ENCODE measurements around the gene L3HYPDH.
A peak's percentile ranks its signal among the peaks of the same experiment; 100 is the strongest.

L3HYPDH gene

DNA sequence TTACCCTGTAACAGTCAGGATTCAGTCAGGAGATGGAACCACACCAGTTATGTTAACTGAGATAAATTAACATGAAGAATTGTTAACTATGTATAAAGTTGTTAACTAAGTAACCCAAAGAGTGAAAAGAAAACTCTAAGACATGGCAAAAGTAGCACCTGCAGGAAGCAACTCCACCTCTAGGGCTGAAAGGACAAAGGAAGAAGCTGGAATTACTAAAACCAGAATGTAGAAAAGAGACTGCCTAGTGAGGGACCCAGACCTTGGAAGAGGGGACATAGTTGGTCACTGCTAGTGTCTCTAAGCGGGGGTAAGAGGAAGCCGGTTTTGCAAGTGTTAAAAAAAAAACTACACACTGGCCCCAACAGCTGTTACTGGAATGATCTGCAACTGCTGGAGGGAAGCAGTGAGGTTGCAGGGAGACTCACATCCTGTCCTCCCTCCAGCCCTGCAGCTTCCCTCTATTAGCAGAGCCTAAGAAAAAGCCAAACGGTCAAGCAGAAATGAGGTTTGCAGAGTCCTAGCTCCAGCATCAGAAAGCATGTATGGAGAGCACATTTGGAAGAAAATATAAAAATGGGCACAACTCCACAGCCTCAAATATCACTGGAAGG is 58.8 kb downstream of the L3HYPDH start:
- Histone ChIP-seq H3K27ac (ENCODE audit: poor library complexity, severe bottlenecking) (no peak overlapping the region), H3K36me3 (ENCODE audit: low read depth) (no peaks in the 10 kb centered on the region), H3K27me3 (ENCODE audit: insufficient read depth, poor library complexity, severe bottlenecking) (no peaks in the 10 kb centered on the region), H3K4me1 (ENCODE audit: insufficient read depth, poor library complexity, severe bottlenecking) (peaks cover 6% of the 10 kb centered on the region), H3K4me3 (ENCODE audit: severe bottlenecking) (no peak overlapping the region), H3K9me3 (ENCODE audit: severe bottlenecking) (no peaks in the 10 kb centered on the region)
- TF ChIP-seq, protein P1, sequence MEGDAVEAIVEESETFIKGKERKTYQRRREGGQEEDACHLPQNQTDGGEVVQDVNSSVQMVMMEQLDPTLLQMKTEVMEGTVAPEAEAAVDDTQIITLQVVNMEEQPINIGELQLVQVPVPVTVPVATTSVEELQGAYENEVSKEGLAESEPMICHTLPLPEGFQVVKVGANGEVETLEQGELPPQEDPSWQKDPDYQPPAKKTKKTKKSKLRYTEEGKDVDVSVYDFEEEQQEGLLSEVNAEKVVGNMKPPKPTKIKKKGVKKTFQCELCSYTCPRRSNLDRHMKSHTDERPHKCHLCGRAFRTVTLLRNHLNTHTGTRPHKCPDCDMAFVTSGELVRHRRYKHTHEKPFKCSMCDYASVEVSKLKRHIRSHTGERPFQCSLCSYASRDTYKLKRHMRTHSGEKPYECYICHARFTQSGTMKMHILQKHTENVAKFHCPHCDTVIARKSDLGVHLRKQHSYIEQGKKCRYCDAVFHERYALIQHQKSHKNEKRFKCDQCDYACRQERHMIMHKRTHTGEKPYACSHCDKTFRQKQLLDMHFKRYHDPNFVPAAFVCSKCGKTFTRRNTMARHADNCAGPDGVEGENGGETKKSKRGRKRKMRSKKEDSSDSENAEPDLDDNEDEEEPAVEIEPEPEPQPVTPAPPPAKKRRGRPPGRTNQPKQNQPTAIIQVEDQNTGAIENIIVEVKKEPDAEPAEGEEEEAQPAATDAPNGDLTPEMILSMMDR (IDR thresholded peaks at IDR 0.05; ENCODE audit: poor library complexity, severe bottlenecking), result no peak
- no peak for DNase-seq (ENCODE audit: low spot score)
- 0 out of 3 replicates have a peak, but pooled peaks have one; percentile 40 for ATAC-seq (ENCODE audit: low read depth)

DNA sequence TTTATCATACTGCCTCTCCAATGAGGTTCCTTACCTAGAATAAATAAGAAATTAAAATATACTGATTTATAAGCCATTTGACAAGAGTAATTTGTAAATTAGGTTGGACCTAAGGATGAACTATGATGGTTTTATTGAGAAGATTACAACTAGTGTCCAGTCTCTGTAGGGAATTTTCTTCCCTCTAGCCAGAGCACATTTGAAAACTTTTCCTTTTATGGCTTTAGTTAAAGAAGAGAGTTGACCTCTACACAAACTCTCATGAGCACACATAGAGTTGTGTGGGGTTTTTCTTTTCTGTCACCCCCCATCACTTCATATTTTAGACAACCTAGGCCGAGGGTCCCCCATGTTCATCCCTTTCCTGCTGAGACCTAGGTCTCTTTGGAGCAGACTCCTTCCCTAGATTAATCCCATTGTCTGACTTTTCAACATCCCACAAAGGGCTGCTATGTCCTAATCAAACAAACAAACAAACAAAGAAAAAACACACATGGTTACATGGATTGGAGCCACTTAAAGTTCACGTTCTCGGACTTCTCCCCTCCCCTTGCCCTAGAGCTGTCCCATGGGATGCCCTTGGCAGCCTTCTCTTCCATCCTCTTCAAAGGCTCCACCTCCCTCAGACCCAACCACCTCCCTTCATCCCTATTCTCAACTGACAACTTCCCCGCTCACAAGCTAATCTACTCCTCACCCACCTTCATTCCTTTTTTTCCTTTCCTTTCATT is 59.7 kb downstream of the L3HYPDH start:
- H3K36me3 ChIP-seq (ENCODE audit: low read depth), result no peaks in the 10 kb centered on the region
- no peak for ATAC-seq (ENCODE audit: low read depth)

More for the DNA sequence above, 59.7 kb downstream of the L3HYPDH start:
- Histone ChIP-seq H3K4me1 (ENCODE audit: insufficient read depth, poor library complexity, severe bottlenecking) (peaks cover 6% of the 10 kb centered on the region), H3K27me3 (ENCODE audit: insufficient read depth, poor library complexity, severe bottlenecking) (no peaks in the 10 kb centered on the region), H3K9me3 (ENCODE audit: severe bottlenecking) (no peaks in the 10 kb centered on the region), H3K27ac (ENCODE audit: poor library complexity, severe bottlenecking) (no peak overlapping the region), H3K4me3 (ENCODE audit: severe bottlenecking) (no peak overlapping the region)
- no peak for DNase-seq (ENCODE audit: low spot score)
- TF ChIP-seq, protein P1 (IDR thresholded peaks at IDR 0.05; ENCODE audit: poor library complexity, severe bottlenecking), result no peak
